Epithelial cell of proximal tubule (primary cell): ENCODE measurements around the gene NME1. TPM values are rescaled to one million over a fixed set of nuclear protein-coding genes. Genes with fewer than 3 reads are reported as not detected.
"Not testable (repeated sequence)": the region's sequence is repeated elsewhere in the genome, so short reads cannot be mapped to it uniquely, and the experiment has no call there.

Source experiments
- DNase-seq: peaks from one replicate; pipeline ENCODE4 v3.0.0-alpha.2; 2011; ENCODE audit warnings: low read depth
- H3K4me3 ChIP-seq: 2 replicates; pipeline ENCODE4 v1.5.1; 2011; ENCODE audit warnings: low read depth, mild to moderate bottlenecking, low read length
- CTCF ChIP-seq: conservative IDR thresholded peaks from 2 replicates; pipeline ENCODE4 v1.5.1; 2012; ENCODE audit warnings: low read depth, mild to moderate bottlenecking, low read length
- total RNA-seq: library from RNA; depleted of rRNA; stranded (reverse); fragments of >200 nt; gene quantifications from 2 replicates; pipeline ENCODE4 v1.2.3, GENCODE V29; 2015

The NME1 gene
- 205 and 349 TPM in 2 replicates for total RNA-seq

DNA sequence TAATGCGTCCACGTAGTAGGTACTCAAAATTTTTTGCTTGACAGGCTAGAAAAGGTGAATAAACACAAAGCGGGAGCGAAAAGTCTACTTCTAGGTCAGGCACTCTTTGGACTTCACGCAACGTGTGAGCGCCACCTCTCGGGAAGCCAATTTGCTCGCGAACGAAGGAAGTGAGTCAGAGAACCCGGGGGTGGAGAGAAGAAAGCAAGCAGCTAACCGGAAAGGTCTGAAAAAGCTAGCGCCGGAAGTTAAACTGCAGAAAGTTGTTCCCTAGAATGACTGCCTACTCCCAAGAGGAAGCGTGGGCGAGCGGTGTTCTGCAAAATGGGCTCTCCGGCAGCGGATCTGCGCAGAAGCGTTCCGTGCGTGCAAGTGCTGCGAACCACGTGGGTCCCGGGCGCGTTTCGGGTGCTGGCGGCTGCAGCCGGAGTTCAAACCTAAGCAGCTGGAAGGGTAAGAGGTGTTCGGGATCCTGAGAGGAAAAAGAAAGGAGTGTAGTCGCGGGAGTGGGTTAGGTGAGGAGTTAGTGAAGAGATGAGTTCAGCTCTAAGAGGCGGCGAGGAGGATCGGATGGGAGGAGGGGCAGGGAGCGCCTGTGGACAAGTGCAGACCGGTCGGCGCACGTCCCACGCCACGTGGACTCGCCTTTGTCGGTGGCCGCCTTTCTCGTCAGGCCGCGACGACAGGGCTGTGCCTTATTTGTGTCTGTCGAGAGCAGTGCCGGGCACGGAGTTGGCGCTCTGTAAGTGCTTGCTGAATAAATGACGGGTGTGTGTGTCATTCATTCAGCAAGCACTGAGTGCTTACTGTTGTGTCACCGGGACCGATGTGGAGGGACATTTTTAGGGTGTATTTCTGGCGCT lies at the start of gene NME1:
NME1 (plus strand) TSS at position 350 of the 863 bp plus-strand sequence. CDS start 2,096 bp downstream, outside the sequence.
- H3K4me3 ChIP-seq: peak within 1 kb of the TSS; percentile 80
- peak; percentile 96 for TF ChIP-seq CTCF
- DNase-seq: peak; percentile 99

- no peak for DNase-seq
- no peak overlapping the region for H3K4me3 ChIP-seq
- no peak for TF ChIP-seq CTCF
Observed at GRCh38 chr17:51107778-51108177, 45.6 kb upstream of the NME1 start.

GRCh38 chr17:51112303-51113222 lies 40.8 kb upstream of the NME1 start:
- DNase-seq: peak; percentile 74

DNA sequence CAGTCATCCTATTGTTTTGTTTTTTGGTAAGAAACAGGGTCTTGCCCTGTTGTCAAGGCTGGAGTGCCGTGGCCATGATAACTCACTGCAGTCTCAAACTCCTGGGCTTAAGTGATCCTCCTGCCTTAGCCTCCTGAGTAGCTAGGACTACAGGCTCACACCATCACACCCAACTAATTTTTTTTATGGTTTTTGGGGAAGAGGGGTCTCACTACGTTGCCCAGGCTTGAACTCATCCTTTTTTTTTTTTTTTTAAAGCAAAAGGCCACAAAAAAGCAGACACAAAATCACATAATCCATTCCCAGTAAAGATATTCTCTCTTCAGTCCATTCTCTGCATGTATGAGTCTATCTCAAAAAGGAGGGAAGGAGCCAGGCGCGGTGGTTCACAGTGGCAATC lies 38.2 kb upstream of the NME1 start:
- no peak for DNase-seq
- no peak overlapping the region for H3K4me3 ChIP-seq
- no peak for TF ChIP-seq CTCF

More at GRCh38 chr17:51112303-51113222, 40.8 kb upstream of the NME1 start:
- H3K4me3 ChIP-seq: not testable (repeated sequence)

DNA sequence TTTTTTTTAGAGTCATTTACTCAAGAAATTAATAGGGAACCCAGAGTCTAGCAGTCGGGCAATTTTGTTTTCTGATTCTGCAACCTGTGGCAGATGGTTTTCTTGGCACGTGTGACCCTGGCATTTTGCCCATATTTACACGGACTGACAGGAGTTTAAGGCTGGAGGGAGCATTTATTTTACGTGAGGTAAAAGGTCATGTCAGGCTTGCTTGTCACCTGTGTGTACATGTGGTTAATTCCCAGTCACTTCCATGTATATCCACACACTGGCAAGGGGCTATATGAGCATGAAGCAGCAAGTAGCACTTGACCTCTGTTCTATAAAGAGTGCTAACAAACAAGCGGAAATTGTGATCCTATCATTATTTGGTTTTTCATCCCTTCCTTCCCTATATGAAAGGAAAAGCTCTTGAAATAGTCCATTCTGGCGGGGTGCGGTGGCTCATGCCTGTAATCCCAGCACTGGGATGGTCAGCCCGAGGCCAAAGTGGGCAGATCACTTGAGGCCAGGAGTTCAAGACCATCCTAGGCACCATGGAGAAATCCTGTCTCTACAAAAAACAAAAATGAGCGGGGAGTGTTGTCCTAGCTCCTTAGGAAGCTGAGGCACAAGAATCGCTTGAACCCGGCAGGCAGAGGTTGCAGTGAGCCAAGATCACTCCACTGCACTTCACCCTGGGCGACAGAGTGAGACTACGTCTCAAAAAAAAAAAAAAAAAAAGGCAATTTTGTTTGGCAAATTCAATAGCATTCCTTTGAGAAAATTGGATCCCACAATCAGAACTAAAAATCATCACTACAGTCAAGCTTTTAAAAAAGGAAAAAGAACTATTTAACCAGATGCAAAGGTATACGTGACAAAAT lies 34.8 kb upstream of the NME1 start:
- no peak for DNase-seq
- peak overlapping the region; percentile 82 for H3K4me3 ChIP-seq
- TF ChIP-seq CTCF: no peak

- TF ChIP-seq CTCF: peak; percentile 36
- no peak for DNase-seq
- peak overlapping the region; percentile 82 for H3K4me3 ChIP-seq
Observed at GRCh38 chr17:51119415-51120356, 33.7 kb upstream of the NME1 start.
